CD4-positive, alpha-beta memory T cell (primary cell): ENCODE data around the gene FGF7. TPM values are rescaled to one million over a fixed set of nuclear protein-coding genes. Genes with fewer than 3 reads are reported as not detected.

ENCODE experiments used
- CTCF ChIA-PET: fragments of 350-600 bp; sonication (Branson Sonifier 250); formaldehyde crosslinking; loops from one replicate; lab custom pipeline; 2021; ENCODE audit warnings: inconsistent platforms; ENCODE audit not compliant: partially characterized antibody; lab: Charles Lee
- POLR2A ChIA-PET: fragments of 350-600 bp; sonication (Branson Sonifier 250); formaldehyde crosslinking; loops from one replicate; lab custom pipeline; 2021; ENCODE audit not compliant: partially characterized antibody; lab: Charles Lee
- DNase-seq, 5 donors: peaks; one replicate each; pipeline versions ENCODE4 v3.0.0 to v3.0.0-alpha.2; 2020 to 2022; ENCODE audit warnings: mixed read lengths in 1 of 5
- H3K27ac ChIP-seq: one replicate; pipeline ENCODE4 v1.7.0; 2013; ENCODE audit warnings: low read depth, low read length
- H3K27me3 ChIP-seq: 2 replicates; pipeline ENCODE4 v1.7.0; 2013; ENCODE audit warnings: mild to moderate bottlenecking, low read length, moderate library complexity; ENCODE audit not compliant: insufficient read depth
- H3K36me3 ChIP-seq: 2 replicates; pipeline ENCODE4 v1.7.0; 2013; ENCODE audit warnings: mild to moderate bottlenecking, low read length, moderate library complexity; ENCODE audit not compliant: insufficient read depth
- H3K4me1 ChIP-seq: 2 replicates; pipeline ENCODE4 v1.7.0; 2013; ENCODE audit warnings: mild to moderate bottlenecking, low read length, moderate library complexity; ENCODE audit not compliant: insufficient read depth
- H3K4me3 ChIP-seq, 2 donors: one replicate each; pipeline ENCODE4 v1.7.0; 2013; ENCODE audit warnings: low read length in 2 of 2, mild to moderate bottlenecking in 1 of 2
- H3K9me3 ChIP-seq, 2 donors: one replicate each; pipeline ENCODE4 v1.7.0; 2013; ENCODE audit warnings: low read length in 2 of 2, control low read depth in 1 of 2; ENCODE audit not compliant: control insufficient read depth in 1 of 2
- H3K27ac Mint-ChIP-seq, 7 donors: one replicate each; pipeline ENCODE4 v1.8.0; 2020 to 2021; ENCODE audit warnings: mixed read lengths in 7 of 7, mild to moderate bottlenecking in 6 of 7, inconsistent platforms in 3 of 7, moderate library complexity in 3 of 7
- H3K27me3 Mint-ChIP-seq, 2 donors: one replicate each; pipeline ENCODE4 v1.8.0; 2020 to 2021; ENCODE audit warnings: mixed read lengths in 2 of 2
- H3K36me3 Mint-ChIP-seq, 2 donors: one replicate each; pipeline ENCODE4 v1.8.0; 2020 to 2021; ENCODE audit warnings: mixed read lengths in 2 of 2, inconsistent platforms in 1 of 2, mild to moderate bottlenecking in 1 of 2
- H3K4me1 Mint-ChIP-seq, 4 donors: one replicate each; pipeline ENCODE4 v1.8.0; 2020 to 2021; ENCODE audit warnings: mixed read lengths in 4 of 4, mild to moderate bottlenecking in 1 of 4
- H3K4me3 Mint-ChIP-seq, 8 donors: one replicate each; pipeline ENCODE4 v1.8.0; 2020 to 2021; ENCODE audit warnings: mixed read lengths in 8 of 8, mild to moderate bottlenecking in 7 of 8, moderate library complexity in 6 of 8, inconsistent platforms in 3 of 8
- H3K9me3 Mint-ChIP-seq, 8 donors: one replicate each; pipeline ENCODE4 v1.8.0; 2020 to 2021; ENCODE audit warnings: mixed read lengths in 8 of 8, mild to moderate bottlenecking in 5 of 8, inconsistent platforms in 3 of 8, moderate library complexity in 1 of 8
- intact Hi-C: fragments of 100-400 bp; cut with micrococcal nuclease; formaldehyde crosslinking; loops from one replicate; pipeline ENCODE4 v1.15.1; 2023
- polyA plus RNA-seq, 2 donors: library from polyadenylated mRNA; unstranded; fragments of 300-500 nt; fragmentation: Illumina TruSeq; gene quantifications; one replicate each; pipeline ENCODE4 v1.2.3, GENCODE V29; 2021
- total RNA-seq, 2 experiments: library from RNA; stranded (reverse); gene quantifications; one replicate each; pipeline ENCODE4 v1.2.3, GENCODE V29; 2021

The FGF7 gene
- total and polyA plus RNA-seq, 4 experiments from 2014 or later = 0.06 to 0.11 TPM; not detected in 2

GRCh38 chr15:49423901-49424550 is 984 bp downstream of the FGF7 start:
- intact Hi-C loops = loop anchor here (2.0 kb wide), 2 partner anchors 277 to 1065 kb away; no protein-coding TSS in a partner anchor
- H3K27me3 Mint-ChIP-seq = peaks cover 3% of the 10 kb centered on the region in 2 donors
- H3K27ac Mint-ChIP-seq = no peak overlapping the region
- Histone ChIP-seq H3K27ac (no peak overlapping the region), H3K4me1 (no peaks in the 10 kb centered on the region), H3K9me3 (no peaks in the 10 kb centered on the region), H3K36me3 (no peaks in the 10 kb centered on the region), H3K4me3 (no peak overlapping the region), H3K27me3 (peaks cover 4% of the 10 kb centered on the region)
- H3K9me3 Mint-ChIP-seq = peaks cover 0 to 2% (median 0%) of the 10 kb centered on the region in 8 donors
- ChIA-PET POLR2A (no interaction called here), CTCF (no interaction called here)
- DNase-seq = no peak
- peaks cover 0 to 2% of the 10 kb centered on the region in 2 donors for H3K36me3 Mint-ChIP-seq
- peaks cover 3 to 4% (median 4%) of the 10 kb centered on the region in 4 donors for H3K4me1 Mint-ChIP-seq
- no peak overlapping the region for H3K4me3 Mint-ChIP-seq

GRCh38 chr15:49424954-49425353 is 1.9 kb downstream of the FGF7 start:
- H3K4me1 Mint-ChIP-seq = peaks cover 3 to 4% (median 4%) of the 10 kb centered on the region in 4 donors
- ChIA-PET POLR2A (no interaction called here), CTCF (no interaction called here)
- H3K36me3 Mint-ChIP-seq = peaks cover 0 to 2% of the 10 kb centered on the region in 2 donors
- H3K27me3 ChIP-seq = peaks cover 4% of the 10 kb centered on the region
- H3K27ac Mint-ChIP-seq = no peak overlapping the region
- H3K4me3 ChIP-seq = no peak overlapping the region
- no peak overlapping the region for H3K4me3 Mint-ChIP-seq
- intact Hi-C loops = no loop called here
- no peak overlapping the region for H3K27ac ChIP-seq
- H3K9me3 ChIP-seq = no peaks in the 10 kb centered on the region
- no peak for DNase-seq
- no peaks in the 10 kb centered on the region for H3K36me3 ChIP-seq
- peaks cover 3% of the 10 kb centered on the region in 2 donors for H3K27me3 Mint-ChIP-seq
- no peaks in the 10 kb centered on the region for H3K4me1 ChIP-seq
- peaks cover 0 to 2% (median 0%) of the 10 kb centered on the region in 8 donors for H3K9me3 Mint-ChIP-seq

- Mint-ChIP-seq H3K4me3 (no peak overlapping the region), H3K36me3 (no peaks in the 10 kb centered on the region), H3K9me3 (no peaks in the 10 kb centered on the region), H3K4me1 (no peaks in the 10 kb centered on the region), H3K27me3 (no peaks in the 10 kb centered on the region), H3K27ac (no peak overlapping the region)
- intact Hi-C loops = no loop called here
- DNase-seq = no peak
- H3K9me3 ChIP-seq = no peaks in the 10 kb centered on the region
- no peak overlapping the region for H3K27ac ChIP-seq
- H3K4me3 ChIP-seq = no peak overlapping the region
- no peaks in the 10 kb centered on the region for H3K36me3 ChIP-seq
- H3K4me1 ChIP-seq = no peaks in the 10 kb centered on the region
- peaks cover 4% of the 10 kb centered on the region for H3K27me3 ChIP-seq
- ChIA-PET CTCF (no interaction called here), POLR2A (no interaction called here)
Observed at GRCh38 chr15:49427372-49427771, 4.3 kb downstream of the FGF7 start.

GRCh38 chr15:49428409-49429095 is 5.5 kb downstream of the FGF7 start:
- H3K4me3 ChIP-seq = no peak overlapping the region
- CTCF ChIA-PET = no interaction called here

GRCh38 chr15:49430046-49430445 is 7.0 kb downstream of the FGF7 start:
- no peaks in the 10 kb centered on the region for H3K9me3 ChIP-seq
- H3K36me3 ChIP-seq = no peaks in the 10 kb centered on the region
- POLR2A ChIA-PET = no interaction called here
- Mint-ChIP-seq H3K27me3 (no peaks in the 10 kb centered on the region), H3K4me1 (no peaks in the 10 kb centered on the region), H3K4me3 (no peak overlapping the region), H3K9me3 (no peaks in the 10 kb centered on the region), H3K36me3 (no peaks in the 10 kb centered on the region), H3K27ac (no peak overlapping the region)
- H3K27me3 ChIP-seq = no peaks in the 10 kb centered on the region
- no peak overlapping the region for H3K27ac ChIP-seq
- no peaks in the 10 kb centered on the region for H3K4me1 ChIP-seq
- H3K4me3 ChIP-seq = no peak overlapping the region
- CTCF ChIA-PET = no interaction called here
- DNase-seq = no peak
- intact Hi-C loops = no loop called here

More at GRCh38 chr15:49428409-49429095, 5.5 kb downstream of the FGF7 start:
- intact Hi-C loops = no loop called here
- no peaks in the 10 kb centered on the region for H3K4me1 ChIP-seq
- H3K4me3 Mint-ChIP-seq = no peak overlapping the region
- no peaks in the 10 kb centered on the region for H3K4me1 Mint-ChIP-seq
- H3K36me3 Mint-ChIP-seq = no peaks in the 10 kb centered on the region
- H3K27me3 Mint-ChIP-seq = no peaks in the 10 kb centered on the region
- H3K9me3 ChIP-seq = no peaks in the 10 kb centered on the region
- no peaks in the 10 kb centered on the region for H3K36me3 ChIP-seq
- H3K27ac ChIP-seq = no peak overlapping the region
- H3K27ac Mint-ChIP-seq = no peak overlapping the region
- H3K27me3 ChIP-seq = peaks cover 2% of the 10 kb centered on the region
- no peaks in the 10 kb centered on the region for H3K9me3 Mint-ChIP-seq
- no peak for DNase-seq
- POLR2A ChIA-PET = no interaction called here

GRCh38 chr15:49435174-49435573 is 12.1 kb downstream of the FGF7 start:
- no peak overlapping the region for H3K27ac ChIP-seq
- DNase-seq = no peak
- H3K27me3 ChIP-seq = no peaks in the 10 kb centered on the region

GRCh38 chr15:49436751-49437150 is 13.7 kb downstream of the FGF7 start:
- Histone ChIP-seq H3K4me3 (no peak overlapping the region), H3K9me3 (no peaks in the 10 kb centered on the region), H3K36me3 (no peaks in the 10 kb centered on the region), H3K27ac (no peak overlapping the region), H3K4me1 (no peaks in the 10 kb centered on the region), H3K27me3 (no peaks in the 10 kb centered on the region)
- Mint-ChIP-seq H3K4me1 (peaks cover 0 to 12% (median 3%) of the 10 kb centered on the region in 4 donors), H3K9me3 (no peaks in the 10 kb centered on the region), H3K36me3 (no peaks in the 10 kb centered on the region), H3K4me3 (no peak overlapping the region), H3K27me3 (peaks cover 0 to 2% of the 10 kb centered on the region in 2 donors), H3K27ac (no peak overlapping the region)
- CTCF ChIA-PET = no interaction called here
- intact Hi-C loops = no loop called here
- no peak for DNase-seq
- POLR2A ChIA-PET = no interaction called here

More at GRCh38 chr15:49435174-49435573, 12.1 kb downstream of the FGF7 start:
- Mint-ChIP-seq H3K27ac (no peak overlapping the region), H3K4me3 (no peak overlapping the region), H3K4me1 (peaks cover 0 to 12% (median 3%) of the 10 kb centered on the region in 4 donors), H3K9me3 (no peaks in the 10 kb centered on the region), H3K36me3 (no peaks in the 10 kb centered on the region), H3K27me3 (peaks cover 0 to 2% of the 10 kb centered on the region in 2 donors)
- no peaks in the 10 kb centered on the region for H3K36me3 ChIP-seq
- POLR2A ChIA-PET = no interaction called here
- no peaks in the 10 kb centered on the region for H3K4me1 ChIP-seq
- H3K9me3 ChIP-seq = no peaks in the 10 kb centered on the region
- H3K4me3 ChIP-seq = no peak overlapping the region
- intact Hi-C loops = no loop called here
- CTCF ChIA-PET = no interaction called here
